Measurements from ENCODE around the gene ROR2.
A peak's percentile ranks its signal among the peaks of the same experiment; 100 is the strongest.
"Not testable (repeated sequence)": the region's sequence is repeated elsewhere in the genome, so short reads cannot be mapped to it uniquely, and the experiment has no call there.

ROR2 gene

DNA sequence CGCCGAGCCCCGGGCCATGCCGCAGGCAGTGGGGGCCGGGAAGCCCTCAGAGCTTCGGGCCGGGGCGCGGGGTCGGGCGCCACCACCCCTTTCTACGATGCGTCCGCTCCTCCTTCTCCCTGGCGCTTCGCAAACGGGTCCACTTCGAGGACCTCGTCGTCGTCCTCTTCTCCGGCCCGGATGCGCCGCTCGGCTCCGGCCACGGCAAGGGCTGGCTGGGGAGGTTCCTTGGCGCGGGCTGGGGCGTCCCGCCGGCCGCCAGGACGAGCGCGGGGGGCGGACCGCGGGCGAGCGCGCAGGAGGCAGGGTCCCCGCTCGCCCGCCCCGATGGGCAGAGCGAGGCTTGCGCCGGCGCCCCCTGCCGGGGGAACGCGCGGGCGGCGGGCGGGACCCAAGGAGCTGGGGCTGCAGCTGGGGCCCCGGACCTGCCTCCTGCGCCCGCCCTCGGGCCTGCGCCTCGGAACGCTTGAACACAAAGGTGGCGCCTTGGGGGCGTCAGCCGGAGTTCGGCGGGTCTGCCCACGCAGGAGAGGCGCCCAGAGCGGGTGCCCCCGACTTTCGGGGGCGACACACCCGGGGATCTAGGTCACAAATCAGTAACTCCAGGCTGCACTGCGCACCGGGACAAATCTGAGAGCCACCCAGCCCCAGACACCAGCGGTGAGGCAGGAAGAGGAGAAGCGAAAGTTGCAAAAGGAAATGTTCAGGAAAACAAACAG is at the start of gene ROR2:
TSS of gene ROR2 (minus strand) at position 283 of the 719 bp plus-strand sequence.
- peak; percentile 51 to 54 for DNase-seq (ENCODE audit: low read depth in 2 of 2)

DNA sequence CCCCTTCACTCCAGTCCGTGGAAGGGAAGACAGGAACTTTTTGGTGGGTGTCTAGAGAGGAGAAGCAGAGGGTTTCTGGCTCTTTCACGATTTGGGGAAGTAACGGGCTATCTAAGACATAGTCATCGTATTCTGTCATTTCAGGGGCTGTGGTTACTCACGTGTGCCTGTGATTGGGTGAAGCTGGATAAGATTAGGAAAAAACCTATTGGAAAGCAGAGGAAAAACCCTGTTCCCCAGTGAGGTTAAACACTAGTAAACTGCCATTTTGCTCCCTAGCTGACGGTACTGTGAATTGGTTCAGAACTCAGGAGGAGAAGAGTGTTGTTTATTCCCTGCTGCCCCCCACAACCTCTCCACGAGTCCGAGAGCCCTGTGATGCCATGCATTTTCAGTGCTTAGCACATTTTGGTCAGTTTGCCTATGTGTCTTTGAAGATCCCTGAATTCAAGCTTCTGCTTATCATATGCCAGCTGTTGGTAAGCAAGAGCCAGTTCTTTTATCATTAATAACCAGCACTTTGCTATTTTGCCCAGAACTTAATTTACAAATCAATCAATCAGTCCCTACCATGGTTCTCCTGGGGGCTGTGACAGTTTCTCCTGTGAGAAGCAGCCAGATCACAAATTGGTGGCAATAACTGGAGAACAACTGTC is 45.1 kb upstream of the ROR2 start:
- DNase-seq (ENCODE audit: low read depth in 2 of 2) = no peak

DNA sequence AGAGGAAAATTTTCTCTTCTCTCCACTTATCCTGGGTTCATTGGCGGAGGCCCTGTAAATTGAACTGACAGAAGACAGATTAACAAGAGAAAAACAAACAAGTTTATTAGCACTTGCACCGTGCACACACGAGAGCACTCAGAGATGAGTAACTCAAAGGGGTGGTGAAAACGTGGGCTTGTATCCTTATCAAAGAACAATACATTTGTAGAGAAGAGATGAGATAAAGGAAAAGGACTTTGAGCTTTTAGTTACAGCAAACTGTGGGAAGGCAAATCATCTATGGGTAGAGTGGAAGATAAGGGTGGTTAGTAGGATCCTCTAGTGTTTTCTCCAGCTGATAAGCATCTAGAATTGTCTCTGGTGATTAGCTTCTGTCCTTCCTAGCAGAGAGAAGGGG is 44.4 kb upstream of the ROR2 start:
- DNase-seq (ENCODE audit: low read depth in 2 of 2) = no peak

DNA sequence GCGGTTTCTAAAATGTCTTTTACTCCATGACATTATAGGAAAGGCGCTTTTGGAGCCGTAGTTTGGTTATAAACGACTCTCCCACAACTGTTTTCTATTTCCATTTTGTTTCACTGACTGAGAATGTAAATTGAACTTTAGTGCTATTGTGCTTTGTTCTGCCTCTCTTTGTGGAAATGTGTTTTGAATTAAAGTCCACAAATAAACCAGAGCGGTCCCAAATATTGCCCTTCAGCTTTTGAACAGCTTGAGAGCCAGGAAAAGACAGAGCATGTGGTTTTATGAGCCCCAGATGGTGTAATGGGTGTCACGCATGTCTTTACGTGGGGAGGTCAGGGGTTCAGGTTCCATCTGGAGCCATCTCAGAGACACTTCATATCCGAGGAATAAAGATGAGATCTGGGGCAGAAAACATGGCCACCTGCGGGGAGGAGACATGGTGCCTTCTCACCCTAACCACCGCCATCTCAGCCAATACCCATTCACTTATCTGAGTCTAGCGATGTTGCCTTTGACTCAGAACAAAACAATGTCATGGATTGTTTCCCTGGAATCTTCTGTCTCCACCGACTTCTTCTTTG is 42.5 kb upstream of the ROR2 start:
- DNase-seq (ENCODE audit: low read depth in 2 of 2) = peak; percentile 96

DNA sequence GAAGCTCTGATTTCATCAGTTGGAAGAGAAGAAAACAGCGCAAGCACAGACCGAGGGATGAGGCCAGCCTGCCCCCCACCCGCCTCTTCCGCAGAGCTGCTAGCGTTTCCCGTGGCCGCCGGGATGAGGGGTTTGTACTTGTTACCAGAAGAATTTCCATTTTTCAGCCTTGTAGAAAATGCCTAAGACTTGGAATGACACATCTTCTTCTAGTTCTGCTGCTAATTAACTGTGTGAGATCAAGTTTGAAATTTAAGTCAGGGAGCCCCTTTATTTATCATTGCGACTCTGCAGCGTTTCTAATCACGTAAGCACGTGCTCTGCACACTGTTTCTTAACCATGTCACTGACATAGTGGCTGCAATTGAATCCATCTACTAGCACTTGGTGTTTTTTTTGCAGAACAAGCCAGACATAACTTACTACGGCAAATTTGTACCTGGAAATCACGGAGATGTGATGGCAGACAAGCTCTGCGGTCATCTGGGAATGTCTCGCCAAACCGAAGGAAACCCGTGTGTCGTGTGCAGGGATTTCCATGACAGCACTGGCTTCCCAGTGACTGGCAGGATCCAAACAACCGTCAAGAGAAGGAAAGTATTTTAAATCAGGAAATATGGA is 41.8 kb upstream of the ROR2 start:
- DNase-seq (ENCODE audit: low read depth in 2 of 2) = peak; percentile 39 to 44

DNA sequence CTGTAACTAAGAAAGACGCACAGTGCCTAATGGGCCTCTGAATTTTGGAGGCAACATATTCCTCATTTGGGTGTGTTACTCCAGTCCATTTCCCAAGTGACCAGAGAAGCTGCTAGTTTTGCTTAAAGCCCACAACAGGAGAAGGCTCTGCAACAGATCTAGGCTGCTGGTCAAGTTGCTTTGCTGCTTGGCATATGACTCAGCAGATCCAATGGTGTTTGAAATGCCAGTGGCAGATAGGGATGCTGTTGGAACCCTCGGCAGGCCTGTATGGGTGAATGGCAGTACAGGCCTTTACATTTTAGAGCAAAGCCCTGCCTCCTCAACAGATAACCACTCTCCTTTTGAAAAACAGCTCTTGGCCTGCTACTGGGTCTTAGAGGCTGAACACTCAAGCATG is 36.2 kb upstream of the ROR2 start:
- DNase-seq (ENCODE audit: low read depth in 2 of 2) = no peak

DNA sequence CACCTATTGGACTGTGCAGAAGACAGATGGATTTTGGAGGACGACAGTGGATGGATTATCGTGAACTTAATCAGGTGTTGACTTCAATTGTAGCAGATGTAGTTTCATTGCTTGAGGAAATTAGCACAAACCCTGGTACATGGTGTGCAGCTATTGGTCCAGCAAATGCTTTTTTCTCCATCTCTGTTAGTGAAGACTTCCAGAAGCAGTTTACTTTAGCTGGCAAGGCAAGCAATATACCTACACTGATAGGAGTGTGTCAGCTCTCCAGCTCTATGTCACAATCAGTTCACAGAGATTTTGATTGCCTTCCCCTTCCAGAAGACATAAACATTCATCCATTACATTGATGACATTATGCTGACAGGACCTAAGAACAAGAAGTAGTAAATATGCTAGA is 35.7 kb upstream of the ROR2 start:
- DNase-seq (ENCODE audit: low read depth in 2 of 2) = no peak

DNA sequence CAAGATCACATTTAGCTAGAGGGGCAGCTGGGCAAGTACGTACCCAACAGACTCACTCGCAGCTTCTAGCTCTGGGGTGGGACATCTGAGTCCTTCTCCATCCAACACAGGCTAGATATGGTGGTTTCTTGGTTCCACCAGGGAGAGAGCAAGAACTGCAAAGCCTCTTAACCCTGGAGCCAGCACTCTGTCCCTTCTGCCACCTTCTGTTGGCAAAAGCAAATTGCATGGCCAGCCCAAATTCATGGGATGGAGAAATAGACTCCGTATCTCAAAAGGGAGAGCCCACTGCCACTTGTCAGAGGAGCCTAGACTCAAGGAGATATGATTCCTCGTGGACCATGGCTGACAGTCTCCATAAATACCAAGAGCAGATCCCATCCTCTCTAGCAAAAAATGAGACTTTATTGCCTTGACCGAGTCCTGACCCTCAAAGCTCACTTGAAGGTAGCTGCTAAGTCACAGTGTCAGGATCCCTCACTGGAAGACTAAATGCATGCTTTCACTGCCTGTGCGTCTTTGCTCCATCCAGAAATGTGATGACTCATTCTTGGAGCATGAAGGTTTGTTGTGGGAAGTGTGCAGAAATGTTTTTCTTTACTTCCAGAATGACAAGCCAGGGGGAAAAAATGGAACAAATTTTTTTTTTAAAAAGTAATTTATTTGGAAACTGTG is 28.8 kb upstream of the ROR2 start:
- DNase-seq (ENCODE audit: low read depth in 2 of 2) = peak; percentile 82 to 83

DNA sequence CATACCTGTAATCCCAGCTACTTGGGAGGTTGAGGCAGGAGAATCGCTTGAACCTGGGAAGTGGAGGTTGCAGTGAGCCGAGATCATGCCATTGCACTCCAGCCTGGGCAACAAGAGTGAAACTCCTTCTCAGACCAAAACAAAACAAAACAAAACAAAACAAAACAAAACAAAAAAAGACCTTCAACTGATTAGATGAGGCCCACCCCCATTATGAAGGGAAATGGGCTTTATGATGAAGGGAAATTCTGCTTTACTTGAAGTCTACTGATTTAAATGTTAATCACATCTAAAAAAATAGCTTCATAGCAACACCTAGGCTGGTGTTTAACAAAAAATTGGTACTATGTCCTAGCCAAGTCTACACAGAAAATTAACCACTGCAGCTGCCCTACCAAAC is 25.2 kb upstream of the ROR2 start:
- DNase-seq (ENCODE audit: low read depth in 2 of 2) = not testable (repeated sequence)

DNA sequence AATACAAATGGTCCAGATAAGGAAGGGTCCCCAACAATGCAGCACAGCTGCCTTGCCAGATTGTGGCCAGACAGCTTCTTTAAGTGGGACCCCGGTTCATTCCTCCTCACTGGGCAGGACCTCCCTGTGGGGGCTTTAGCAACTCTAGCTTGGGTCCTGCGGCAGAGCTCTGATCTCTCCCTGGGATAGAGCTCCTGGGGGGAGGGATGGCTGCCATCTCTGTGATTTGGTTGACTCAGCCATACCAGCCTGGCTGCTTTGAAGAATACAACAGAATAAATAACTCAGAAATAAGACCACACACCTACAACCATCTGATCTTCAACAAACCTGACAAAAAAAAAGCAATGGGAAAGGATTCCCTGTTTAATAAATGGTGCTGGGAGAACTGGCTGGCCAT is 22.7 kb upstream of the ROR2 start:
- no peak for DNase-seq (ENCODE audit: low read depth in 2 of 2)

DNA sequence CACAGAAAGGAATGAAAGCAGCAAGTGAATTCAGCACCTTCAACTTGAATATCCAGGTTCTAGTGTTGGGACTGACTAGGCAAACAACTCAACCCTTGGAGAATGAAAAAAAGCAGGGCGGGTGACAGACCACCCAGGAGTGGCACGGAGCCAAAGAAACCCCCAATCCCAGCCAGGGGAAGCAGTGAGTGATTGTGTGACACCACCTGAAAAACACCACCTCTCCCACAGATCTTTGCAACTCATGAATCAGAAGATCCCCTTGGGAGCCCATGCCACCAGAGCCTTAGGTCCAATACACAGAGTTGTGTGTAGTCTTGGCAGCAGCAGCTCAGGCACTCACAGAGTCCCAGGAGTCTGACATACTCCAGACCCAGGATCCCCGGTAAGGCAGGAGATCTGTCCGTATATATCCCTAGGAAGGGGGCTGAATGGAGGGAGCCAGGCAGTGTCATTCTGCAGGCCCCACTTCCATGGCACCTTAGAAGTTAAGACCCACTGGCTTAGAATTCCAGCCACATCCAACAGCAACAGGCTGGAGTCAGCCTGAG is 22.1 kb upstream of the ROR2 start:
- DNase-seq (ENCODE audit: low read depth in 2 of 2) = no peak

DNA sequence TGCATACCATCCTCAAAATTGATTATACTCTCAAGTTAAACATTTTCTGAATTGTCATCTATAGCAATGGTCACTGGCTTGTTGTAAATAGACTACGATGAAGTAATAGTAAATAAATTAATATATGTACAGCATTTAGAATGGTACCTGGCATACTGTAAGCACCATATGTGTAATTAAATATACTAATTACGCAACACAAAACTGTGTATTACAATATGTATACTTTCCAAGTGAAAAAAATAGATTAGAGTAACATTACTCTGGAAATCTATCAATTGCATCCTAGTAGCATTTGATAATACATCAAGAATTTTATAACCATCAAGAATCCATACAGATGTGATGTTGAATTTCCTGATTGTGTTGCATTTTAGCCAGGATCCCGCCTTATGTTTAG is 17.2 kb upstream of the ROR2 start:
- DNase-seq (ENCODE audit: low read depth in 2 of 2) = no peak

DNA sequence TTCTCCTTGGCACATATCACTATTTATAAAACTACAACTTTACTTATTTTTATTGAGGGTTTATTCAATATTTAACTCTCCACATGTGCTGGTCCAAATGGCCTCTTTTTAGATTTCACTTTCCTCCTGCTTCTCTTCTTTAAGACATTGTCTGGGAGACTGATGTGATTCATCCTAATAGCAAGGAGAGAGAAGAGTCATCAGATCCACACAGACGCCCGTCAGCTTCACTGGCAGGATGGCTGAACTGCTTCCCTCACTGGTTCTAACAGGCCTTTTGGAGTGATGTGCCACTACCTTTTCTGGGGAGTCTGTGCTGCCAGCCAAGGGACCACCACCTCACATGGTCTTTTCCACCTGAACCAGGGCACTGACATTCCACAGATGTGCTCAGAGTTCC is 16.5 kb upstream of the ROR2 start:
- no peak for DNase-seq (ENCODE audit: low read depth in 2 of 2)

DNA sequence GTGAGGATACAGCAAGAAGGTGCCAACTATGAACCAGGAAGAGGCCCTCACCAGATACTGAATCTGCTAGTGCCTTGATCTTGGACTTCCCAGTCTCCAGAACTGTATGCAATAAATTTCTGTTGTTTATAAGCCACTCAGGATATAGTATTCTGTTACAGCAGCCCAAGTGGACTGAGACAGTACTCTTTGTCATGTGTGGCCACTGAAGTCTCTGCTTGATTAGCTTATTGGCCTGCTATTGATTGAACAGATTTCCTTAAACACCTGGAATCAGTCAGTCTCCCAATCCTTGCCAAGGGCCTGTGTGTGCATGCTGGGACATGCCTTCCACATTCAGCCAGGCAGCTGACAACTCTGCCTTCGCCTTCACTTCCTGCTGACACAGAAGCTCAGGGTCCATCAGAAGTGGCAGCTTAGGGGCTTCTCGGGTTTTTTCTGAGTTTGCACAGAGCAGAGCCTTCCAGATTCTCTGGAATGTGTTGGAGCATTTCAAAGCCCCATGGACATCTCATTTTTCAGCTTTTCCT is 13.7 kb upstream of the ROR2 start:
- DNase-seq (ENCODE audit: low read depth in 2 of 2) = no peak

DNA sequence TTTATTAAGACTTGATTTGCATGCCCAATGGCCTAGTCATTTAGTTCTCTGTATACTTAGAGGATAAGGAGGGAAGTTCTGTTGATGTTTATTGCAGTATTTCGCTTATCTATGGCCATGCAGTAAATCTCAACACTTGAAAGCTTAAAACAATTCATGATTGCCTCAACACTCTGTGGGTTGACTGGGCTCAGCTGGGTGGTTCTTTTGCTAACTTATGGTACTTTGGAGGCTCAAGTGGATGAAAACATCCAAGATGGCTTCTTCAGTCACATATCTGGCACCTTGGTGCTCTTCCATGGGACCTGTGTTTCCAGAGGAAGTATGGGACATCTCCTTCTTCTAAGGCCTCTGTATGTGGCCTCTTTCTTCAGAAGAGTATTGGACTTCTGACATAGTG is 10.3 kb upstream of the ROR2 start:
- DNase-seq (ENCODE audit: low read depth in 2 of 2) = no peak

DNA sequence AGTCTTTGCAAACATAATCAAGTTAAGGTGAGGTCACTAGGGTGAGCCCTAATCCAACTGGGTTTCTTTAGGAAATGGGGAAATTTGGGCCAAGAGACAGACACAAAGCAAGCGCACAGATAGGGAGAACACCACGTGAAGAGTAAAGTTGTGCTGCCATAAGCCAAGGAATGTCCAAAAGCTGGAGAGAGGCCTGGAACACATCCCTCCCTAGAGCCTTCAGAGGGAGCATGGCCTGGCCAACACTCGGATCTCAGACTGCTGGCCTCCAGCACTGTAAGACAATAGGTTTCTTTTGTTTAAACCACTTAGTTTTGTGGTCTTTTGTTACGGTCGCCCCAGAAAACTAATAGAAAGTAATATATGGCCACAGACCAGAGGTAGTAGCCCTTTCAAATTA is 8.1 kb upstream of the ROR2 start:
- no peak for DNase-seq (ENCODE audit: low read depth in 2 of 2)

DNA sequence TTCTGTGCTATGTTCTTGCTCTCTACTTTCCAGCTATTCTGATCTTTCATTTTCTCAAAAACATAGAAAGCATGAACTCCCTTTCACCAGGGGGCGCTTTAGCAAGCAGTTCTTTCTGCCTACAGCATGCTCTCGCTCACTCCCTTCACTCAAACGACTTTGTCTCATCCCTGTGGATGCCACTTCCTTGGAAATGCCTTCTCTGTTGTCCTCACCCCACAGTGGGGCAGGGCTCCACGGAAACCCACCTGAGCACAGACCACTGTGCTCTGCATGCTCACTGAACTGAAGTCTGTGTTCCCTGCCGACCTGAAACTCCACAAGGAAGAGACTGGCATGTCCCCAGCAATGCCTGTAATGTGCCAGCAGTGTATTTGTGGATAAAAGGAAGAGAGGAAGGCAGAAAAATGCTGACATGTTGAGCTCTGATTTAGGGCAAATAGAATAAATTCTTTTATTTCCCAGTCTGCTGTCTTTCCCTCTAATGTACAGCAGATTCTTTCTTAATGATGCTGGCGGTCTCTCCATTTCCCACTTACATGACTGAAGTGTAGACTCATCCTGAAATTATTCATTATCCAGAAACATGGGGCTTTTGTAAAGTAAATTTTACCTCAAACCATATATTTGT is 4.9 kb upstream of the ROR2 start:
- peak; percentile 84 for DNase-seq (ENCODE audit: low read depth in 2 of 2)

DNA sequence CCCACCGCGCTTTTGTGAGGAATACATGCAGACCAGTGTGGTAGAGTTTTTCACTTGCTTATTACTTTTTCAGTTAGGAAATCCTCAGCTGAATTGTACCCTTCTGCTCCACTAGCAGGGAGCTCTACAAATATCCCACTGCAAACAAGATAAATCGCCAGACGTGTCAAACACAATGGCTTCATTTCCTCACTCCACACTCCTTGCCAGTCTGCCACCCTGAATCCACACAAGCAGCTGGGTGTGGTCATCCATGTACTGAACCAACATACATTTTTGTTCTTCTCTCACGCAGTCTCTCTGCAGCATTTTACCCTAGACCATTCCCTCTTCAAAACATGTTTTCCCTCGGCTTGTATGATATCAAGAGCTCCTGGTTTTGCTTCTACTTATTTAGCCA is 3.7 kb upstream of the ROR2 start:
- no peak for DNase-seq (ENCODE audit: low read depth in 2 of 2)

DNA sequence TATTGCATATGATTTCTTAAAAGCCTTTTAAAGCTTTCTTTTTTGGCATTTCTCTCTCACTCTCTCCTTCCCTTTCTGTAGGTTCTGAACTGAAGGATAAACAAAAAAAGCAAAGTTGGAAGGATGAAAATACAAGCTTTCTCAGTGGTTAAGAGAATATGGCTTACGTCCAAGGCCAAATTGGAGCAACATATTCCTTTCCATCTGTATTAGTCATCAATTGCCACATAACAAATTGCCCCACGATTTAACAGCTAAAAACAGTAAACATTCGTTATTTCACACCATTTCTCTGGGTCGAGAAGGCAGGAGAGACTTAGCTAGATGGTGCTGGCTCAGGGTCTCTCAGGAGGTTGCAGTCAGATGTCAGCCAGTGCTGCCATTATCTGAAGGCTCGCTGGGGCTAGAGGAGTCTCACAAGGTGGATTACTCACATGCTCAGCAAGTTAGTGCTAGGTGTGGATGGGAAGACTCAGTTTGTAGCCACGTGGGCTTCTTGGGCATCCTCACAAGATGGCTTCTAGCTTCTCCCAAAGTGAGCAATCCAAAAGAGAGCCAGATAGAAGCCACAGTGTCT is 2.0 kb upstream of the ROR2 start:
- DNase-seq (ENCODE audit: low read depth in 2 of 2) = no peak

DNA sequence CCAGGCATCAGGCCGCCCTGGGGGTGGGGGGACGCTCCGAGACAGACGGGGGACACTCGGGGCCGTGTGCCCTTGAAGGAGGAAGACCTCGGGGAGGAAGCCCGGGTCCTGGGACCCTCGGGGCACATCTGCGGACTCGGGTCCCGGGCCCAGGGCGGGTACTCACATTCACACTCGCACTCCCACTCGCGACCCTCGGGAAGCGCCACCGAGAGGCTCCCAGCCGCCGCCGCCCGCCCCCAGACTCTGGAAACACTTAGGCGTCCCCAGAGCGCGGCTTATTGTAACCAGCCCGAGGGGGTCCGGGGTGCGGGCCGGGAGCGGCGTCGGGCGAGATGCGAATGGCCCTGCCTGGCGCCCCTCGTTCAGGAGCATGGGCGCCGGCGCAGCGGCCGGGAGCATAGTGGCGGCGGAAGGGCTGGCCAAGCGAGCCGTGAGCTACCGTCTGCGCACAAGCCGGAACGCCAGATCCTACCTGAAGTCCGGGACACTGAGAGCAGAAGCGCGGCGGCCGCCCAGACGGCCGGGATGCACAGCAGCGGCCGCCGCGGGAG is 559 bp downstream of the ROR2 start:
- no peak for DNase-seq (ENCODE audit: low read depth in 2 of 2)

Measured in fibroblast of skin of left quadriceps (primary cell).